Activated T-cell treated with anti-CD3 and anti-CD28 coated beads, Interleukin-2, amount 50 U/mL, for 4 hours (primary cell): ENCODE measurements around the gene RPL19. TPM values are rescaled to one million over a fixed set of nuclear protein-coding genes. Genes with fewer than 3 reads are reported as not detected.
A peak's percentile ranks its signal among the peaks of the same experiment; 100 is the strongest.

Source experiments
- ATAC-seq, 2 donors: fragments of 200-7000 bp; cut with Tn5 transposase; one replicate each; pipeline ENCODE4 v1.10.0; 2021
- DNase-seq: peaks from one replicate; pipeline ENCODE4 v3.0.0-alpha.2; 2020
- H3K27me3 Mint-ChIP-seq: one replicate; pipeline ENCODE4 v1.8.0; 2021; ENCODE audit warnings: low read depth, mixed read lengths
- H3K36me3 Mint-ChIP-seq: one replicate; pipeline ENCODE4 v1.8.0; 2022; ENCODE audit warnings: mixed read lengths; ENCODE audit not compliant: insufficient read depth
- H3K4me1 Mint-ChIP-seq: one replicate; pipeline ENCODE4 v1.8.0; 2021; ENCODE audit warnings: low read depth, mixed read lengths
- H3K4me3 Mint-ChIP-seq: one replicate; pipeline ENCODE4 v1.8.0; 2021; ENCODE audit warnings: mild to moderate bottlenecking, moderate library complexity, mixed read lengths
- H3K9me3 Mint-ChIP-seq: one replicate; pipeline ENCODE4 v1.8.0; 2021; ENCODE audit warnings: mixed read lengths
- total RNA-seq, 3 donors: library from RNA; stranded (reverse); gene quantifications; one replicate each; pipeline ENCODE4 v1.2.1, GENCODE V29; 2021

RPL19 gene
- total RNA-seq, 3 donors from 2014 or later: 2,810 to 3,060 (median 2,906) TPM

GRCh38 chr17:39231091-39231561, 31.0 kb downstream of the RPL19 start:
- no peaks in the 10 kb centered on the region for H3K9me3 Mint-ChIP-seq
- H3K4me3 Mint-ChIP-seq: no peak overlapping the region
- H3K27me3 Mint-ChIP-seq: peaks cover 31% of the 10 kb centered on the region
- ATAC-seq (no peak), DNase-seq (no peak)
- H3K4me1 Mint-ChIP-seq: peaks cover 15% of the 10 kb centered on the region
- no peaks in the 10 kb centered on the region for H3K36me3 Mint-ChIP-seq

DNA sequence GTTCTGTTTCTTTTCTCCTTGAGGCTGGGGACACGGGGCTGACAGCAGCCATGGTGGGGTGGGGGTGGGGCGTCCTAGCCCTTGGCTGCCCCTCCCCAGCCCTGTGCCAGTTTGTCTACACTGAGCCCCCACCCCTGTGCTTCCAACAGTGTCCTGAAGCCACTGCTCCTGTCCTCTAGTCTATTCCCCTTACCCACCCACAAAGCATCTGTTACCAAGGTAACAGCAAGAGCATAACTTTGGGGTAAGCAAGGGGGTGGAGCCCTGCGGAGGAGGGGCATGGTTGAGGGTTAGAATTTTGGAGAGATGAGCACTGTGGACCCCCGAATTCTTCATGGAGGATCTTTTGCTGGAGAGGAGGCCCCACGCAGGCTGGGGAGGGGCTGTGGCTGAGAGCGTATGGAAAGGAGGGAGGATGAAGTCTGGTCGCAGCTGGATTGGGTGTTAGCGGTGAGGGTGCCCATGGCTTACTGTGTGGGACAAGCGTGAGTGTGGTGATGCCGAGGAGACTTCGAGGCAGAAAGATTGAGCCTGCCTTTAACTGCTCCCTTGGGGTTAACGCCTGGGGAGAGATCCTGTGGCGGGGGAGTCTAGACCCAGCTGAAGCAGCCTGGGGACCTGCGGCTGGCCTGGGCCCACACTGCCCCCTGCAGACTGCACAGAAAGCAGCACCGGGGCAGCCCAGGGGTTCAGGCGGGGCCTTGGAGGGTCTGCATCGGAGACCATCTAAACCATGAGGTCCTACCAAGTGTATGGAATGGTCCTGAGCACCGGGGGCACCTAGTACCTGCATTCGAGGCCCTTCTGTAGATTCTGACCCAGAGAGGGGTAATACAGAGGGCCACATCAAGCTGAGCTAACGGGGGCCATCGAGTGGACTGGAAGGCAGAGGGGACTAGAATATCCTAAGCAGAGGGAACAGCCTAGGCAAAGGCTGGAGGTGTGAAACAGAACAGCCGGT, 31.8 kb downstream of the RPL19 start:
- H3K4me3 Mint-ChIP-seq: peak overlapping the region; percentile 43
- H3K36me3 Mint-ChIP-seq: no peaks in the 10 kb centered on the region
- ATAC-seq (peak; percentile 83 to 89), DNase-seq (peak; percentile 57)
- no peaks in the 10 kb centered on the region for H3K9me3 Mint-ChIP-seq
- peaks cover 15% of the 10 kb centered on the region for H3K4me1 Mint-ChIP-seq
- peaks cover 28% of the 10 kb centered on the region for H3K27me3 Mint-ChIP-seq

DNA sequence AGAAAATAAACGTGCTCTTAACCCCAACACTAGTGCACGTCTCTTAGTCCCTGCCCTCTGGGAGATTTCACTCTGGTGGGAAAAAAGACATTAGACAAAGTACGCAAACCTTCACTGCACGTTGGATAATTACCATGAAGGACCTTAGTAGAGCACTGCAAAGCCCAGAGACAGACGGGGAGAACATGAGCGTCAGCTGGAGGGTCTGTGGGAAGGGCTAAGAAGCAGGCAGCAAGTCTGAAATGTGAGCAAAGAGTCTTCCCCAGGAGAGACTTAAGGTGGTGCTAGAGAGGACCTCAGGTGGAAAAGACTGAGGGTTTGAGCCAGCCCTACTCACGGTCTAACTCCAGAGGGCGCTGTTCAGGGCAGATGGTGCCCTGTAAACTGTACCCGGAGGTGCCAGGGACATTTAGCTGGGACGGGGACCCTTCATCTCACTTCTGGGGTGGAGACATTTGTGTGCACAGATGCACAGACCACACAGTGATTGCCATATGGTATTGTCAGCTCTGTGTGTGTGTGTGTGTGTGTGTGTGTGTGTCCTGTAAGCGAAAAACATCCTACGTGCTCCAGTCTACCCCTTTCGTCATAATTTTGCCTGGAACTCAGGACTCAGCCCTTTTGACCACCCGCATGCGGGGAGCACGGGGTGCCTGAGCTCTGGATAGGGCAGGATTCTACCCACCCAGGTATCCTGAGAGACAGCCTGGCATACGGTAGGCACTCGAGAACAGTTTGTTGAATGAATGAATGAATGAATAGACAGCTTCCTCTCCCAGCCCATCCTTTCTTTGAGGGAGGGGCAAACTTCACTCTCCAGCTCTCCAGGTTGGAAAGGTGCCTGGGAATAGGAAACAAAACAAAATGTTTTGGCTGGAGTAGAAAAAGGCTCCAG, 35.7 kb downstream of the RPL19 start:
- peaks cover 37% of the 10 kb centered on the region for H3K4me1 Mint-ChIP-seq
- peaks cover 8% of the 10 kb centered on the region for H3K27me3 Mint-ChIP-seq
- DNase-seq (no peak), ATAC-seq (peak; percentile 52 to 54)
- H3K4me3 Mint-ChIP-seq: no peak overlapping the region
- no peaks in the 10 kb centered on the region for H3K9me3 Mint-ChIP-seq
- H3K36me3 Mint-ChIP-seq: no peaks in the 10 kb centered on the region

DNA sequence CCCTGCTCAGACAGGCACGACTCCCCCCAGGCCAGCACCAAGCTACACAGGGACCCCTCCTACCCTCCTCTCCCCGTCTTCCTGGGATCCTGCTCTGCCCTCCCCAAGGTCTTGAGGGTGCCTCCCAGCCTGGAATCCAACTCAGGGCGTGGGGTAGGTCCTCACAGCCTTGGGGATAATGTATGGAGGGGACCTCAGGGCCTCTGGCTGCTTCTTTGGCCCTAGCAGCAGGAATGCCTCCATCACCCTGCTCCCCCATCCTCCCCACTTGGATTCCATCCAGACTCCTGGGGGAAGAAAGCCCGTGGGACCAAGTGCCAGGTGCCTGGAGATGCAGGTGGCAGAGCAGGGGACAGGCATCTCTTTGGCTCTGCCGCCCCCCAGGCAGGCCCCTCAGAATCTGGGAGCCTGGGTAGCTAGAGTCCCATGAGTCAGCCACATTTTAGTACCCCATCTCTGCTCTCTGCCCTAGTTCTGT, 36.4 kb downstream of the RPL19 start:
- DNase-seq (no peak), ATAC-seq (no peak)
- Mint-ChIP-seq H3K27me3 (peaks cover 8% of the 10 kb centered on the region), H3K4me3 (no peak overlapping the region), H3K4me1 (peaks cover 36% of the 10 kb centered on the region), H3K9me3 (no peaks in the 10 kb centered on the region), H3K36me3 (no peaks in the 10 kb centered on the region)

GRCh38 chr17:39236981-39237441, 36.9 kb downstream of the RPL19 start:
- Mint-ChIP-seq H3K4me3 (no peak overlapping the region), H3K4me1 (peaks cover 31% of the 10 kb centered on the region)

GRCh38 chr17:39237586-39237985, 37.5 kb downstream of the RPL19 start:
- no peaks in the 10 kb centered on the region for H3K9me3 Mint-ChIP-seq
- H3K4me3 Mint-ChIP-seq: no peak overlapping the region
- ATAC-seq: no peak
- H3K27me3 Mint-ChIP-seq: peaks cover 1% of the 10 kb centered on the region
- DNase-seq: no peak
- H3K36me3 Mint-ChIP-seq: no peaks in the 10 kb centered on the region
- H3K4me1 Mint-ChIP-seq: peaks cover 27% of the 10 kb centered on the region

More at GRCh38 chr17:39236981-39237441, 36.9 kb downstream of the RPL19 start:
- no peaks in the 10 kb centered on the region for H3K36me3 Mint-ChIP-seq
- no peak for ATAC-seq
- H3K27me3 Mint-ChIP-seq: peaks cover 5% of the 10 kb centered on the region
- H3K9me3 Mint-ChIP-seq: no peaks in the 10 kb centered on the region
- DNase-seq: no peak

GRCh38 chr17:39238311-39238972, 38.4 kb downstream of the RPL19 start:
- ATAC-seq: peak; percentile 80 to 83
- Mint-ChIP-seq H3K9me3 (no peaks in the 10 kb centered on the region), H3K27me3 (peaks cover 1% of the 10 kb centered on the region), H3K36me3 (no peaks in the 10 kb centered on the region), H3K4me1 (peaks cover 27% of the 10 kb centered on the region), H3K4me3 (peak overlapping the region; percentile 29)
- DNase-seq: peak; percentile 68

GRCh38 chr17:39239640-39240314, 39.7 kb downstream of the RPL19 start:
- H3K36me3 Mint-ChIP-seq: no peaks in the 10 kb centered on the region
- peaks cover 1% of the 10 kb centered on the region for H3K27me3 Mint-ChIP-seq
- H3K9me3 Mint-ChIP-seq: no peaks in the 10 kb centered on the region
- peaks cover 33% of the 10 kb centered on the region for H3K4me1 Mint-ChIP-seq
- DNase-seq (peak; percentile 58), ATAC-seq (peak; percentile 38 to 42)
- peak overlapping the region; percentile 9 for H3K4me3 Mint-ChIP-seq

DNA sequence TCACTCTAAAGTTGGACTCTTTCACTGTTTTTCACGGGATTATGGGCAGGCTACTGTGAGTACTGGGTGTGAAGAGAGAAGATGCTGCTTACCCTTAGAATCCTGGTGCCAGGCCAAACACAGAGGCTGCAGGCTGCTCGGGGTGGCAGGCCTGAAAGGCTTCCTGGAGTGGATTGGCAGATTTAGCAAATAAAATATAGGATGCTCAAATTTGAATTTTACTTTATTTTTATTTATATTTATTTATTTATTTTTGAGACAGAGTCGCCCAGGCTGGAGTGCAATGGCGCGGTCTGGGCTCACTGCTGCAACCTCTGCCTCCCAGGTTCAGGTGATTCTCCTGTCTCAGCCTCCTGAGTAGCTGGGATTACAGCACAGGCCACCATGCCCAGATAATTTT, 40.5 kb downstream of the RPL19 start:
- ATAC-seq (no peak), DNase-seq (no peak)
- H3K4me1 Mint-ChIP-seq: peaks cover 32% of the 10 kb centered on the region
- no peak overlapping the region for H3K4me3 Mint-ChIP-seq
- no peaks in the 10 kb centered on the region for H3K36me3 Mint-ChIP-seq
- H3K9me3 Mint-ChIP-seq: no peaks in the 10 kb centered on the region
- H3K27me3 Mint-ChIP-seq: peaks cover 1% of the 10 kb centered on the region

- no peak overlapping the region for H3K4me3 Mint-ChIP-seq
- ATAC-seq (no peak), DNase-seq (no peak)
- no peaks in the 10 kb centered on the region for H3K36me3 Mint-ChIP-seq
- H3K9me3 Mint-ChIP-seq: no peaks in the 10 kb centered on the region
- peaks cover 1% of the 10 kb centered on the region for H3K27me3 Mint-ChIP-seq
- peaks cover 24% of the 10 kb centered on the region for H3K4me1 Mint-ChIP-seq
These were observed 43.1 kb downstream of the RPL19 start for GRCh38 chr17:39243155-39243554.

GRCh38 chr17:39244016-39244599, 44.0 kb downstream of the RPL19 start:
- Mint-ChIP-seq H3K9me3 (no peaks in the 10 kb centered on the region), H3K4me3 (no peak overlapping the region), H3K4me1 (peaks cover 16% of the 10 kb centered on the region), H3K36me3 (no peaks in the 10 kb centered on the region), H3K27me3 (peaks cover 1% of the 10 kb centered on the region)
- DNase-seq (no peak), ATAC-seq (no peak)

GRCh38 chr17:39244600-39245570, 44.8 kb downstream of the RPL19 start:
- H3K9me3 Mint-ChIP-seq: no peaks in the 10 kb centered on the region
- peak; percentile 90 for DNase-seq
- H3K4me3 Mint-ChIP-seq: no peak overlapping the region
- no peaks in the 10 kb centered on the region for H3K36me3 Mint-ChIP-seq
- peak; percentile 90 to 95 for ATAC-seq
- H3K27me3 Mint-ChIP-seq: no peaks in the 10 kb centered on the region
- H3K4me1 Mint-ChIP-seq: peaks cover 8% of the 10 kb centered on the region
